ENCODE results near the gene HSD17B14. TPM values are rescaled to one million over a fixed set of nuclear protein-coding genes. Genes with fewer than 3 reads are reported as not detected.

The HSD17B14 gene
- total and polyA plus RNA-seq, 9 of the 15 experiments (the other 6 are each of a cell fraction or from before 2014, with no cell fraction given): 0.16 TPM; not detected in 8

DNA sequence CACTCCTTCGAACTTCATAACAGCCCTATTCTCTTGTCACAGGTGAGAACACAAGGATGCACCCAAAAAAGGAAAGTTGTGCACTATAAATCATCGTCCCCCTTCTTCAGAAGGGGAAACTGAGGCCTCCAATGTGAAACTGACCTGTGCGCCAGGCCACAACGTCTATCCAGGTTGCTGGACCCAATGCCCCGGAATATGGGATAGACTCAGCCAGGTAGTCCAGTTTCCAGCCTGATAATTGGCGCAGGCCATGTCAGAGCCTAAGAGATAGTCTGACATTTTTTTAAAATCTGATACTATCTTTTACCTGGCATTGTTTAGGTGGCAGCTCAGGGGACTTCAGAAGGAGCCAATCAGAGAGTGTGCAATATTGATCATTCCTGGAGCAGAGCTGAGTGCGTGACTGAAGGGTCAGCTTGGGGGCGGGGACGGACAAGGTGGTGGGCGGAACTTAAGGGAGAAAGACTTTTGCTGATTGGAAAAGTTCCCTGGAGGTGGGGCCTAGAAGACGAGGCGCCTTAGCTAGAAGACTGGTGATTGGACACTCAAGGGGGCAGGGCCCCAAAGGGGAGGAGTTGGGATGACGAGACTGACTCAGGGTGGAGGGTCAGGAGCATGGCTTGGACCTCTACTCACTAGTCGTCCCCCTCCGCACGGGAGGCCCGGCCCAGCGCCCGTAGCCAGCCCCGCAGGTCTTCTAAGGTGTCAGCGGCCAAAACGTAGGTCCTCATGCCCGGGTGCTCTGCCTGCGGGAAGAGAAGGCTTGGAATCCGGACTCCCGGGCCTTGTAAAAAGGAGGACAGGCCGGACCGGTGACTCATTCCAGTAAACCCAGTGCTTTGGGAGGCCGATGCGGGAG lies 23.7 kb upstream of the HSD17B14 start (continued):
- TF ChIP-seq THAP12 (CRISPR knock-in tag; IDR thresholded peaks at IDR 0.05) (peak; percentile 44; the same call in 1 of the 2 replicates), STAT5B (CRISPR knock-in tag; IDR thresholded peaks at IDR 0.05) (no peak), FOXP1 (CRISPR knock-in tag; IDR thresholded peaks at IDR 0.05) (no peak), ZNF766 (CRISPR knock-in tag; conservative IDR thresholded peaks at IDR 0.05) (no peak), POLR2B (IDR thresholded peaks at IDR 0.05; ENCODE audit: low read depth, partially characterized antibody) (no peak), BDP1 (IDR thresholded peaks at IDR 0.05; ENCODE audit: insufficient read depth, insufficient read length) (no peak), SMC3 (conservative IDR thresholded peaks at IDR 0.05; ENCODE audit: insufficient read depth, low read depth, low read length) (no peak), POLR3G (IDR thresholded peaks at IDR 0.05; ENCODE audit: extremely low read depth, insufficient read length, insufficient replicate concordance) (no peak), DLX4 (CRISPR knock-in tag; IDR thresholded peaks at IDR 0.05) (no peak), ARNT (IDR thresholded peaks at IDR 0.05) (0 out of 4 replicates have a peak, but pooled peaks of 1 of the 2 experiments have one; percentile 24), BMI1 (IDR thresholded peaks at IDR 0.05; ENCODE audit: low read length) (no peak), HEY1 (CRISPR knock-in tag; IDR thresholded peaks at IDR 0.05; ENCODE audit: borderline replicate concordance) (no peak), RFX7 (CRISPR knock-in tag; IDR thresholded peaks at IDR 0.05) (no peak), BCOR (IDR thresholded peaks at IDR 0.05) (0 out of 2 replicates have a peak, but pooled peaks have one; percentile 16), DDX20 (tag; IDR thresholded peaks at IDR 0.05; ENCODE audit: low read depth) (no peak), IRF2 (CRISPR knock-in tag; IDR thresholded peaks at IDR 0.05) (no peak), HNRNPH1 (optimal IDR thresholded peaks at IDR 0.05; ENCODE audit: low read depth, low read length) (no peak), MITF (IDR thresholded peaks at IDR 0.05) (no peak), MYNN (IDR thresholded peaks at IDR 0.05) (no peak), MYNN (CRISPR knock-in tag; IDR thresholded peaks at IDR 0.05) (no peak)
- TF ChIP-seq, protein P1, sequence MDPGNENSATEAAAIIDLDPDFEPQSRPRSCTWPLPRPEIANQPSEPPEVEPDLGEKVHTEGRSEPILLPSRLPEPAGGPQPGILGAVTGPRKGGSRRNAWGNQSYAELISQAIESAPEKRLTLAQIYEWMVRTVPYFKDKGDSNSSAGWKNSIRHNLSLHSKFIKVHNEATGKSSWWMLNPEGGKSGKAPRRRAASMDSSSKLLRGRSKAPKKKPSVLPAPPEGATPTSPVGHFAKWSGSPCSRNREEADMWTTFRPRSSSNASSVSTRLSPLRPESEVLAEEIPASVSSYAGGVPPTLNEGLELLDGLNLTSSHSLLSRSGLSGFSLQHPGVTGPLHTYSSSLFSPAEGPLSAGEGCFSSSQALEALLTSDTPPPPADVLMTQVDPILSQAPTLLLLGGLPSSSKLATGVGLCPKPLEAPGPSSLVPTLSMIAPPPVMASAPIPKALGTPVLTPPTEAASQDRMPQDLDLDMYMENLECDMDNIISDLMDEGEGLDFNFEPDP (CRISPR knock-in tag; IDR thresholded peaks at IDR 0.05): no peak
- TF ChIP-seq, protein P2, sequence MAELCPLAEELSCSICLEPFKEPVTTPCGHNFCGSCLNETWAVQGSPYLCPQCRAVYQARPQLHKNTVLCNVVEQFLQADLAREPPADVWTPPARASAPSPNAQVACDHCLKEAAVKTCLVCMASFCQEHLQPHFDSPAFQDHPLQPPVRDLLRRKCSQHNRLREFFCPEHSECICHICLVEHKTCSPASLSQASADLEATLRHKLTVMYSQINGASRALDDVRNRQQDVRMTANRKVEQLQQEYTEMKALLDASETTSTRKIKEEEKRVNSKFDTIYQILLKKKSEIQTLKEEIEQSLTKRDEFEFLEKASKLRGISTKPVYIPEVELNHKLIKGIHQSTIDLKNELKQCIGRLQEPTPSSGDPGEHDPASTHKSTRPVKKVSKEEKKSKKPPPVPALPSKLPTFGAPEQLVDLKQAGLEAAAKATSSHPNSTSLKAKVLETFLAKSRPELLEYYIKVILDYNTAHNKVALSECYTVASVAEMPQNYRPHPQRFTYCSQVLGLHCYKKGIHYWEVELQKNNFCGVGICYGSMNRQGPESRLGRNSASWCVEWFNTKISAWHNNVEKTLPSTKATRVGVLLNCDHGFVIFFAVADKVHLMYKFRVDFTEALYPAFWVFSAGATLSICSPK (IDR thresholded peaks at IDR 0.05; ENCODE audit: borderline replicate concordance): no peak

All from K562 (cell line).